ACC112 (cell line): Measurements from ENCODE around the gene KCTD11.

ENCODE experiments used
- H2AFZ ChIP-seq: fragments of 200-600 bp; sonication (generic); one replicate; pipeline ENCODE4 v1.6.0; 2017; ENCODE audit warnings: antibody characterized with exemption, low read length; ENCODE audit not compliant: unreplicated experiment
- H3K27ac ChIP-seq: fragments of 200-600 bp; sonication (generic); 2 replicates; pipeline ENCODE4 v1.5.1; 2014; ENCODE audit warnings: low read depth, mild to moderate bottlenecking, antibody characterized with exemption, low read length, moderate library complexity
- H3K27me3 ChIP-seq: fragments of 200-600 bp; sonication (generic); 2 replicates; pipeline ENCODE4 v1.6.1; 2014; ENCODE audit warnings: mild to moderate bottlenecking, antibody characterized with exemption, low read length, moderate library complexity, mixed read lengths; ENCODE audit not compliant: insufficient read depth
- H3K36me3 ChIP-seq: fragments of 200-600 bp; sonication (generic); 2 replicates; pipeline ENCODE4 v1.6.1; 2016; ENCODE audit warnings: mild to moderate bottlenecking, antibody characterized with exemption, low read length, moderate library complexity, mixed read lengths; ENCODE audit not compliant: insufficient read depth
- H3K4me1 ChIP-seq: fragments of 200-600 bp; sonication (generic); one replicate; pipeline ENCODE4 v1.6.1; 2016; ENCODE audit warnings: low read length, mixed read lengths; ENCODE audit not compliant: insufficient read depth, unreplicated experiment, control insufficient read depth
- H3K4me3 ChIP-seq: fragments of 200-600 bp; sonication (generic); 2 replicates; pipeline ENCODE4 v1.5.1; 2014; ENCODE audit warnings: mild to moderate bottlenecking, low read depth, low read length
- H3K79me2 ChIP-seq: fragments of 200-600 bp; sonication (generic); one replicate; pipeline ENCODE4 v1.6.0; 2016; ENCODE audit warnings: low read length; ENCODE audit not compliant: control insufficient read depth, unreplicated experiment, insufficient read depth

The KCTD11 gene

DNA sequence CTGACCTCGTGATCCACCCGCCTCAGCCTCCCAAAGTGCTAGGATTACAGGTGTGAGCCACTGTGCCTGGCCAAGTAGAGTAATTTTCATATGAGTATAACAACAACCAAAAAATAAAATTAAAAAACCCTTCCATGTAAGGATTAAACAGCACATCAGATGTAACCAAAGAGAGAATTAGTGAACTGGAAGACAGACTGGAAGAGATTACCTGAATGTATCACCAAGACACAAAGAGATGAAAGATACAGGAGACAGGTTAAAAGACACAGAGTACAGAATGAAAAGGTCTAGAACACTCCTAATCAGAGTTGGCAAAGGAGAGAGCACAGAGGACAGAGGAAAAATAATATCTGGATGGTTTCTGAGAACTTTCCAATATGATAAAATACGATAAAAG, 27.2 kb downstream of the KCTD11 start:
- H3K27ac ChIP-seq: no peak overlapping the region
- no peaks in the 10 kb centered on the region for H3K36me3 ChIP-seq
- no peaks in the 10 kb centered on the region for H3K4me1 ChIP-seq
- H3K27me3 ChIP-seq: peaks cover 27% of the 10 kb centered on the region
- H2AFZ ChIP-seq: no peak overlapping the region
- H3K79me2 ChIP-seq: no peaks in the 10 kb centered on the region
- H3K4me3 ChIP-seq: no peak overlapping the region

- H3K4me3 ChIP-seq: peak overlapping the region; percentile 66
- no peaks in the 10 kb centered on the region for H3K4me1 ChIP-seq
- H3K79me2 ChIP-seq: no peaks in the 10 kb centered on the region
- H3K36me3 ChIP-seq: no peaks in the 10 kb centered on the region
- H2AFZ ChIP-seq: no peak overlapping the region
- H3K27ac ChIP-seq: no peak overlapping the region
- peaks cover 27% of the 10 kb centered on the region for H3K27me3 ChIP-seq
Measured at GRCh38 chr17:7380321-7380720, 28.4 kb downstream of the KCTD11 start.

DNA sequence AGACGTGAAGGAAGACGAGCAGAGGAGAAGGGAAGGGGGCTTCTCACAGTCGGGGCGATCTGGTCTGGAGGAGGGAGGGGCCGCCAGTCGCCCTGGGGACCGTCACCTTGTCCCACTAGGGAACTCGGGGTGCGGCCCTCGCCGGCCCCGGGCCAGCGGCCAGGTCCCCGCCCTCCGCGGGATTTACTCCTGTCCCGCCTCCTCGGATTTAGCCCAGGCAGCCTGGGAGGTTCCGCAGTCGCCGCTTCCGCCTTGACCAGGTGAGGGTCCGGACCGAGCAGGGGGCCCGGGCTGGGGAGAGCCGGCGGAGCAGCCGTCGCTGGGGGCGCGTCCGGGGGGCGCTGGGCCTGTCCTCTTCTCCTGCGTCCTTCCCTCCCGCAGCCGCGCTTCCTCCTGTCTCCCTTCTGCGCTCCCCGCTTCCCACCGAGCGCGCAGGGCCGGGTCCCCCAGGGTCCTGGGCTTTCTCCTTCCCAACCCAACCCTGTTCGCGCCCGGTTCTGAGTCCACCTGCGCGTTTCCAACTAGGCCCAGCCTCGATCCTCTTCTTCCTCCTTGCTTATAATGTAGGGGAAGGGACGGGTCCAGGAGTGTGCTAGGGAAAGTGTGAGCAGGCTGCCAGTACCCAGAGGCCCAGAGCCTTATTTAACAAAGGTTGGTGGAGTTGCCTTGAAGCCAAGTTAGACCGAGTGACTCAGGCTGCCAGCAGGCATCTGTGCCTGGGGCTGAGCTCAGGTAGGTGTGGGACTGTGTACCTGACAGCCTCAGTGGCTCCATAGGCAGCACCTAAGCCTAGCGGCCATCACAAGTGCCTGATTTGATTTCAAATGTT, 29.1 kb downstream of the KCTD11 start, which contains the start of gene TNK1:
Gene TNK1 (plus strand): TSS at position 235 of the 829 bp plus-strand sequence. CDS start 1,838 bp downstream, outside the sequence.
- Histone ChIP-seq H3K4me1 (no peaks in the 10 kb centered on the region), H3K4me3 (peak within 1 kb of the TSS; percentile 66), H3K27ac (no peak within 1 kb of the TSS), H3K79me2 (no peaks in the 10 kb centered on the region), H2AFZ (no peak within 1 kb of the TSS), H3K36me3 (no peaks in the 10 kb centered on the region), H3K27me3 (peaks cover 27% of the 10 kb centered on the region)

GRCh38 chr17:7382901-7383300, 30.9 kb downstream of the KCTD11 start:
- no peak overlapping the region for H2AFZ ChIP-seq
- peaks cover 27% of the 10 kb centered on the region for H3K27me3 ChIP-seq
- H3K79me2 ChIP-seq: no peaks in the 10 kb centered on the region
- no peaks in the 10 kb centered on the region for H3K36me3 ChIP-seq
- no peak overlapping the region for H3K27ac ChIP-seq
- H3K4me3 ChIP-seq: no peak overlapping the region
- H3K4me1 ChIP-seq: no peaks in the 10 kb centered on the region

GRCh38 chr17:7383371-7383741, 31.4 kb downstream of the KCTD11 start:
- Histone ChIP-seq H3K27me3 (peaks cover 27% of the 10 kb centered on the region), H2AFZ (no peak overlapping the region), H3K4me3 (0 out of 2 replicates have a peak overlapping the region, but pooled peaks have one; percentile 66), H3K79me2 (no peaks in the 10 kb centered on the region), H3K27ac (no peak overlapping the region), H3K4me1 (no peaks in the 10 kb centered on the region), H3K36me3 (no peaks in the 10 kb centered on the region)

- Histone ChIP-seq H3K4me3 (peak overlapping the region; percentile 66), H3K27me3 (peaks cover 27% of the 10 kb centered on the region), H3K36me3 (no peaks in the 10 kb centered on the region), H3K79me2 (no peaks in the 10 kb centered on the region), H3K27ac (no peak overlapping the region), H3K4me1 (no peaks in the 10 kb centered on the region), H2AFZ (no peak overlapping the region)
Measured at GRCh38 chr17:7383742-7384488, 32.0 kb downstream of the KCTD11 start.

DNA sequence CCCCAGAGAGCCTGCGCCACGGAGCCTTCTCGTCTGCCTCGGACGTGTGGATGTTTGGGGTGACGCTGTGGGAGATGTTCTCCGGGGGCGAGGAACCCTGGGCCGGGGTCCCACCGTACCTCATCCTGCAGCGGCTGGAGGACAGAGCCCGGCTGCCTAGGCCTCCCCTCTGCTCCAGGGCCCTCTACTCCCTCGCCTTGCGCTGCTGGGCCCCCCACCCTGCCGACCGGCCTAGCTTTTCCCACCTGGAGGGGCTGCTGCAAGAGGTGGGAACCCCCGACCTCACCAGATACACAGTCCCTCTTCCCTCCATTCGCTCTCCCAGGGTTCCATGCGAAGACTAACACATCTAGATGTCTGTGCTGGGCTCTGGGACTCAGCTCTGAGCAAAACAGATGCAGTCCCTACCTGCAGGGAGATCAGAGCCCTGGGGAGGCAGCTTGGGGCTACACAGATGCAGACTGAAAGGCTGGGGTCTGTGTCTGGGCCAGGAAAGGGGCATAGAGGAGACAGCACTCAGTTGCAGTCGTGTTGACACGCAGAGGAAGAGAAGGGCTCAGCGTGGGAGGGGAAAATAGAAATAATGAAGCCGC, 32.6 kb downstream of the KCTD11 start:
- H3K27me3 ChIP-seq: peaks cover 22% of the 10 kb centered on the region
- no peaks in the 10 kb centered on the region for H3K79me2 ChIP-seq
- no peaks in the 10 kb centered on the region for H3K4me1 ChIP-seq
- 0 out of 2 replicates have a peak, but pooled peaks cover 1% of the 10 kb centered on the region for H3K36me3 ChIP-seq
- 0 out of 2 replicates have a peak overlapping the region, but pooled peaks have one; percentile 66 for H3K4me3 ChIP-seq
- H3K27ac ChIP-seq: no peak overlapping the region
- no peak overlapping the region for H2AFZ ChIP-seq

DNA sequence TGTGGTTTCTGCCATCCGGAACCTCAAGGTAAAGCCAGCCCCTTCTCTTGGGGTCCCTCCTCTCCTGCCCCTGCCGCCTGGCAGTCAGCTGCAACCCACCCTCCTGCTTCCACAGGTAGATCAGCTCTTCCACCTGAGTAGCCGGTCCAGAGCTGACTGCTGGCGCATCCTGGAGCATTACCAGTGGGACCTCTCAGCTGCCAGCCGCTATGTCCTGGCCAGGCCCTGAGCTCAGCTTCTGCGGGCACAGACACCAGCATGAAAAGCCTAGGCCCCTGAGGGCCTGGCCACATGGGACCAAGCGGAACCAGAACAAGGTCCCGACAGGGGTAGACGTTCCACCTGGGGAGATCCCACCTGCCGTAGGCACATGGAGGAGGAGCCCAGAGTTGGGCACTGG, 36.9 kb downstream of the KCTD11 start:
- H3K27ac ChIP-seq: no peak overlapping the region
- no peaks in the 10 kb centered on the region for H3K27me3 ChIP-seq
- peaks cover 4% of the 10 kb centered on the region for H3K4me1 ChIP-seq
- peaks cover 5% of the 10 kb centered on the region for H3K79me2 ChIP-seq
- H3K4me3 ChIP-seq: no peak overlapping the region
- H2AFZ ChIP-seq: no peak overlapping the region
- H3K36me3 ChIP-seq: peaks cover 10% of the 10 kb centered on the region; the same call in 1 of the 2 replicates

- H3K4me3 ChIP-seq: no peak overlapping the region
- peaks cover 10% of the 10 kb centered on the region; the same call in 1 of the 2 replicates for H3K36me3 ChIP-seq
- H3K79me2 ChIP-seq: peaks cover 5% of the 10 kb centered on the region
- H3K27ac ChIP-seq: no peak overlapping the region
- no peaks in the 10 kb centered on the region for H3K27me3 ChIP-seq
- H2AFZ ChIP-seq: no peak overlapping the region
- peaks cover 4% of the 10 kb centered on the region for H3K4me1 ChIP-seq
Measured at GRCh38 chr17:7389924-7390910, 38.3 kb downstream of the KCTD11 start.

GRCh38 chr17:7391307-7391706, 39.3 kb downstream of the KCTD11 start:
- peaks cover 10% of the 10 kb centered on the region; the same call in 1 of the 2 replicates for H3K36me3 ChIP-seq
- H3K4me1 ChIP-seq: peaks cover 4% of the 10 kb centered on the region
- H3K27ac ChIP-seq: no peak overlapping the region
- peaks cover 5% of the 10 kb centered on the region for H3K79me2 ChIP-seq
- H3K4me3 ChIP-seq: no peak overlapping the region
- no peak overlapping the region for H2AFZ ChIP-seq
- no peaks in the 10 kb centered on the region for H3K27me3 ChIP-seq
